H54 (cell line): ENCODE data around the gene ATP5PB.

Experiments
- DNase-seq: peaks from one replicate; pipeline ENCODE4 v3.0.0; 2011; ENCODE audit warnings: low spot score, mixed read lengths; ENCODE audit not compliant: insufficient read length
- FAIRE-seq: peaks from 3 replicates; lab custom pipeline; 2011; peaks lifted over from hg19 to GRCh38; lab: Jason Lieb, UNC
- POLR2A ChIP-seq: IDR thresholded peaks from 2 replicates; pipeline ENCODE4 v1.6.1; 2011; ENCODE audit warnings: low read depth, mild to moderate bottlenecking, low read length

ATP5PB gene

GRCh38 chr1:111436726-111437125 lies 12.5 kb upstream of the ATP5PB start:
- TF ChIP-seq POLR2A, result no peak
- FAIRE-seq (no peak), DNase-seq (no peak)

- no peak for FAIRE-seq
- no peak for TF ChIP-seq POLR2A
- no peak for DNase-seq
Observed at GRCh38 chr1:111439461-111440351, 9.6 kb upstream of the ATP5PB start.

- FAIRE-seq (no peak), DNase-seq (no peak)
- no peak for TF ChIP-seq POLR2A
Observed at GRCh38 chr1:111441573-111442192, 7.6 kb upstream of the ATP5PB start.

DNA sequence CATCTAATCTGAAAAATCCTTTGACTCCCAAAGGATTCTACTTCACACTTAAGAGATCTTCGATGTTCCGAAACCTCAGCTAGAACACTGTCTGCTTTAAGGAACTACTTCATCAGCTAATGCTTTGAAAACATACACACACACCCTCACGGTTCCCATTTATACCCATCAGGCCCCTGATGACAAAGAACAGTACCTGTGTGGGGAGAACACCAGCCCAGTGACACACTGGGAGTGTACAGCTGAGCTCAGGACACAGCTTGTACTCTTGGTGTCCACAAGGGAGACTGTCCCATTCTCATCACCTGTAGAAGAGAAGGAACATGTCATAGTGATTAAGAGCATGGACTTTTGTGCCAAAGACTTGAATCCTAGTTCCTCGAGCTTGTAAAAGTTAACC lies 6.8 kb upstream of the ATP5PB start:
- FAIRE-seq (no peak), DNase-seq (no peak)
- no peak for TF ChIP-seq POLR2A

GRCh38 chr1:111444031-111444430 lies 5.2 kb upstream of the ATP5PB start:
- DNase-seq, result no peak
- FAIRE-seq, result no peak
- TF ChIP-seq POLR2A, result no peak

GRCh38 chr1:111446546-111446945 lies 2.7 kb upstream of the ATP5PB start:
- TF ChIP-seq POLR2A, result no peak
- FAIRE-seq (no peak), DNase-seq (no peak)

DNA sequence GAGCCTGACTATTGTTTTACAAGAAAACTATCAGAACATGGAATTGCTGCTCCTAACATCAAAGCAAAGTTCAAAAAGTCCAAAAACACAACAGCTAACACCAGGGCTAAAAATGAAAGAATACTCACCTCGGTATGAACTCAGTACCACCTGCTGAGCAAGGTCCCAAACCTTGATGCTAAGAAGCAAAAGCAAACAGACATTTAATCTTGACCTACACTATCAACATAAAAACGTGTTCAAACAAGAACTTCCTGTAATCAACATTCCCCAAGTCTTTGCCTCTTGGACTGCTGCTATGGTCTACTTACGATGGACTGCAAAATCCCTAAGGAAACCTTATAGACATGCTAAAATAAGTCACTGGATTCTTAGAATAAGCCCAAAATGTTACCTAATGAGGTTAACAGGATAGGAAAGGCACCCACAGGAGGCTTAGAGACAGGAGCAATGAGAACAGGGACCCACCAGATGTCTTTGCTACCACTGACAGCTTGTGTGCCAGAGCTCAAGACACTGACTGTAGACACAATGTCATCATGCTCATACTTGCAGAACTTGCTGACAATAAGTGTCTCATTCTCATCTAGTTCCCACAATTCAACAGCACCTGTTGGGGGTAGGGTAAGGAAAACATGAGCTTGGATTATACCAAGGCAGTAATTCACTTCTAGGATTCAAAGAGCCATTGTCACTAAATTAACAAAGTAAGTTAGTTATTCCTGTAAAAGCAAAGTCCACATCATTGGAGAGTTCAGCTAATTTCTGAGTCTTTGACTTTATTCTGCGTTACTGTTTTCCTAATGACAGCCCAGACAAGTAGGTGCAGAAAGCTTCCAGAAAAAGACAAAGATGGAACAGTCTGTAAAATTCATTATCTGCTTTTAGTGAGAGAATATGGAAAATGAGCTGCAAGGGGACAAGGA lies 2.0 kb upstream of the ATP5PB start:
- no peak for TF ChIP-seq POLR2A
- DNase-seq (no peak), FAIRE-seq (no peak)

DNA sequence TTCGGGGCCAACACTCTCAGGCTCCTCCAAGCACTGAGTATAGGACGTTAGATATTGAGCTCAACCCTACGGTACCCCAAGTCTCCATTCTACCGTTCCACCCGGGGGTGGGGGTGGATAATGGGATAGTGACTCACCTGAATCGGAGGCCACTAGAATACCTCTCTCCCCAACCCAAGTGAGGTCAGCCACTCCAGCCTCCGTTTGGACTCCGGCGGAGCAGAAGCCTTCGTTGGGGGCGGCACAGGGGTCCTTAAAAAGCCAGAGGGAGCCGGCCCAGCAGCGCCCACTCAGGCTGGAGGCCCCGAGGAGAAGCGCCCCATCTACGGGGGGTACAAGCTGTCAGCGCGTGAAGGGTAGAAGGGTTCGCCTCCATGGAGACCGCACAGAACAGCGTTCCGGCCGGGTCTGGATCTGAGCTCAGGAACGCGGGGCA lies 764 bp upstream of the ATP5PB start:
- DNase-seq, result no peak
- TF ChIP-seq POLR2A, result no peak
- FAIRE-seq, result no peak

- DNase-seq, result no peak
- TF ChIP-seq POLR2A, result no peak
- no peak for FAIRE-seq
Observed at GRCh38 chr1:111449703-111450017, 396 bp downstream of the ATP5PB start.

DNA sequence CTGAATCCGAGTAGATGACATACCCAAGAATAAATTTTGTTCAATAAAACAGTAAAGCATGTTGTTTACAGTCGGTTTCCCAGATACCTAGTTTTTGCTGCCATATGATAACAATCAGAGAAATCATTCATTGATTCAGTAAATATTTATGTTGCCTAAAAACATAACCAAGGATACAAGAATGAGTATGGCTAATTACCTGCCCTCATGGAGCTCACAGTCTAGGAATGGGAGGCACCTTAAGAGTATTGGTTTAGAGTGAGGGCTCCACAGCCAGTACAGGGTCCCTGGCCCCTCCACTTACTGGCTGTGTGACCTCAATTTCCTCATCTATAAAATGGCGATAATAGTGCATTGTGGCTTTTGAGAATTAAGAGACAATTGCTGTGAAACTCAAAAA lies 921 bp downstream of the ATP5PB start:
- TF ChIP-seq POLR2A, result no peak
- FAIRE-seq (no peak), DNase-seq (no peak)

DNA sequence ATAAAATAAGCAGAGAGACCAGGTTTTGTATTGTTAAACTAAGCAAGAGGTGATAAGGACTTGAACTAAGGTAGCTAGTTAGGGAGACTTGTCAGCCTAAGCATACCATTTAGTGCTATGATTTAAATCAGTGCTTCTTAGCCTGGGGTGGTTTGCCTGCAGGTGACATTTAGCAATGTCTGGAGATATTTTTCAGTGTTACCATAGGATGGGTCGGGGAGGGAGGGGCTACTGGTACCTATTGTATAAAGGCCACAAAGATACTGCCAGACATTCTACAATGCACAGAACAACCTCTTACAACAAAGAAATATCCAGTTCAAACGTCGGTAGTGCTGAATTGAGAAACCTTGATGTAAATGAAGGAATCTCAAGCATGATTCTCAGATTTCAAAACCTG lies 3.3 kb downstream of the ATP5PB start:
- DNase-seq, result no peak
- FAIRE-seq, result no peak
- no peak for TF ChIP-seq POLR2A

GRCh38 chr1:111453706-111454105 lies 4.4 kb downstream of the ATP5PB start:
- FAIRE-seq, result no peak
- no peak for TF ChIP-seq POLR2A

GRCh38 chr1:111454859-111455641 lies 5.8 kb downstream of the ATP5PB start:
- DNase-seq (no peak), FAIRE-seq (no peak)
- no peak for TF ChIP-seq POLR2A

More at GRCh38 chr1:111453706-111454105, 4.4 kb downstream of the ATP5PB start:
- no peak for DNase-seq
